Urinary bladder (tissue), 4 donors: Measurements from ENCODE around the gene FUT8. TPM values are rescaled to one million over a fixed set of nuclear protein-coding genes. Genes with fewer than 3 reads are reported as not detected.

Source experiments
- DNase-seq: peaks from one replicate; pipeline ENCODE4 v3.0.0-alpha.2; 2015; ENCODE audit errors: extremely low spot score
- H3K27ac ChIP-seq: one replicate; pipeline ENCODE4 v1.5.1; 2013; ENCODE audit warnings: low read depth, mild to moderate bottlenecking, moderate library complexity
- H3K36me3 ChIP-seq: one replicate; pipeline ENCODE4 v1.6.1; 2013; ENCODE audit warnings: mild to moderate bottlenecking, moderate library complexity; ENCODE audit not compliant: insufficient read depth
- H3K4me1 ChIP-seq: one replicate; pipeline ENCODE4 v1.6.1; 2013; ENCODE audit warnings: mild to moderate bottlenecking, moderate library complexity; ENCODE audit not compliant: insufficient read depth
- H3K4me3 ChIP-seq: one replicate; pipeline ENCODE4 v1.5.1; 2013; ENCODE audit warnings: low read depth, low read length
- WGBS: extraction: QIAGEN DNeasy Blood & Tissue Kit; methylation state at CpG from one replicate; pipeline ENCODE4 v1.1.7; 2013; 5-methylcytosine and 5-hydroxymethylcytosine counted together
- polyA plus RNA-seq: library from polyadenylated mRNA; stranded (reverse); fragments of 200-250 nt; gene quantifications from one replicate; pipeline ENCODE4 v1.2.3, GENCODE V29; 2013
- small RNA-seq: library from RNA; depleted of rRNA; stranded (forward); fragments of <200 nt; gene quantifications from one replicate; pipeline ENCODE3, GENCODE V24; 2014
- total RNA-seq: library from RNA; depleted of rRNA; stranded (reverse); fragments of >200 nt; gene quantifications from one replicate; pipeline ENCODE4 v1.2.3, GENCODE V29; 2014
- donor health status: healthy with polysubstance abuse.
- donor health status: healthy.

Gene FUT8
- total and polyA plus RNA-seq, 2 donors = 20.9 to 62.1 TPM

GRCh38 chr14:65792208-65792905, 379.8 kb downstream of the FUT8 start:
- no peak overlapping the region for H3K4me3 ChIP-seq
- H3K36me3 ChIP-seq = no peaks in the 10 kb centered on the region
- H3K27ac ChIP-seq = no peak overlapping the region
- no peak for DNase-seq
- 76% methylated on average over 9 of the region's 9 CpGs for WGBS
- no peaks in the 10 kb centered on the region for H3K4me1 ChIP-seq

Small RNA genes within 50 kb of the gene (small RNA-seq; reads per million reads assigned to genes)
- 0.09 reads per million for gene MIR625
